Hepatocyte (in vitro differentiated cells): ENCODE measurements around the gene GHITM. TPM values are rescaled to one million over a fixed set of nuclear protein-coding genes. Genes with fewer than 3 reads are reported as not detected.
"Not testable (repeated sequence)": the region's sequence is repeated elsewhere in the genome, so short reads cannot be mapped to it uniquely, and the experiment has no call there.

Experiments used
- DNase-seq: peaks from one replicate; pipeline ENCODE4 v3.0.0-alpha.2; 2016; ENCODE audit warnings: low spot score
- H2AFZ ChIP-seq: fragments of 200-600 bp; sonication (generic); 2 replicates; pipeline ENCODE4 v1.6.0; 2016; ENCODE audit warnings: antibody characterized with exemption, mild to moderate bottlenecking
- H3K27ac ChIP-seq: fragments of 200-600 bp; sonication (generic); 2 replicates; pipeline ENCODE4 v1.5.1; 2016; ENCODE audit warnings: mild to moderate bottlenecking
- H3K27me3 ChIP-seq: fragments of 200-600 bp; sonication (generic); 2 replicates; pipeline ENCODE4 v1.6.1; 2016
- H3K36me3 ChIP-seq: fragments of 200-600 bp; sonication (generic); replicated peaks from 2 replicates; pipeline ENCODE4 v1.5.1; 2016; ENCODE audit warnings: low read depth; ENCODE audit not compliant: insufficient read depth
- H3K4me1 ChIP-seq: fragments of 200-600 bp; sonication (generic); 2 replicates; pipeline ENCODE4 v1.5.1; 2016; ENCODE audit warnings: mild to moderate bottlenecking, moderate library complexity; ENCODE audit not compliant: insufficient read depth
- H3K4me2 ChIP-seq: fragments of 200-600 bp; sonication (generic); 2 replicates; pipeline ENCODE4 v1.6.0; 2016
- H3K4me3 ChIP-seq: fragments of 200-600 bp; sonication (generic); 2 replicates; pipeline ENCODE4 v1.5.1; 2016; ENCODE audit warnings: mild to moderate bottlenecking
- H3K79me2 ChIP-seq: fragments of 200-600 bp; sonication (generic); 2 replicates; pipeline ENCODE4 v1.6.0; 2017; ENCODE audit warnings: mild to moderate bottlenecking
- H3K9me2 ChIP-seq: fragments of 200-600 bp; sonication (generic); replicated peaks from 2 replicates; pipeline ENCODE4 v1.6.0; 2017; ENCODE audit warnings: mild to moderate bottlenecking; ENCODE audit not compliant: insufficient read depth
- H3K9me3 ChIP-seq: fragments of 200-600 bp; sonication (generic); 2 replicates; pipeline ENCODE4 v1.5.1; 2016; ENCODE audit warnings: low read depth, mild to moderate bottlenecking
- H4K20me1 ChIP-seq: fragments of 200-600 bp; sonication (generic); 2 replicates; pipeline ENCODE4 v1.6.0; 2016; ENCODE audit warnings: mild to moderate bottlenecking; ENCODE audit not compliant: insufficient read depth, poor library complexity, severe bottlenecking
- EZH2 ChIP-seq: fragments of 200-600 bp; sonication (generic); IDR thresholded peaks from 2 replicates; pipeline ENCODE4 v1.6.1; 2016; ENCODE audit warnings: antibody characterized with exemption, mild to moderate bottlenecking, borderline replicate concordance
- EZH2phosphoT487 ChIP-seq: fragments of 200-600 bp; sonication (generic); IDR thresholded peaks from one replicate; pipeline ENCODE4 v1.6.1; 2018; ENCODE audit warnings: antibody characterized with exemption, mild to moderate bottlenecking, low read depth, moderate library complexity; ENCODE audit not compliant: unreplicated experiment, severe bottlenecking
- WGBS: methylation state at CpG from one replicate; pipeline ENCODE4 v1.1.6; 2016; ENCODE audit warnings: low lambda C conversion rate; ENCODE audit errors: missing lambda C conversion rate; 5-methylcytosine and 5-hydroxymethylcytosine counted together
- polyA plus RNA-seq: library from polyadenylated mRNA; unstranded; fragments of >200 nt; fragmentation: Nextera tagmentation; extraction: Ambion mirVana; gene quantifications from 2 replicates; pipeline ENCODE4 v1.2.1, GENCODE V29; 2016
- total RNA-seq: library from RNA; depleted of rRNA; stranded (reverse); fragments of >200 nt; gene quantifications from 2 replicates; pipeline ENCODE4 v1.2.3, GENCODE V29; 2014
- TF ChIP-seq, protein P1 (sequence below): fragments of 200-600 bp; sonication (generic); IDR thresholded peaks from 2 replicates; pipeline ENCODE4 v1.5.1; 2016; ENCODE audit warnings: antibody characterized with exemption, mild to moderate bottlenecking; ENCODE audit not compliant: poor library complexity

The GHITM gene
- total and polyA plus RNA-seq, 2 experiments from 2014 or later, result 215 to 273 TPM

DNA sequence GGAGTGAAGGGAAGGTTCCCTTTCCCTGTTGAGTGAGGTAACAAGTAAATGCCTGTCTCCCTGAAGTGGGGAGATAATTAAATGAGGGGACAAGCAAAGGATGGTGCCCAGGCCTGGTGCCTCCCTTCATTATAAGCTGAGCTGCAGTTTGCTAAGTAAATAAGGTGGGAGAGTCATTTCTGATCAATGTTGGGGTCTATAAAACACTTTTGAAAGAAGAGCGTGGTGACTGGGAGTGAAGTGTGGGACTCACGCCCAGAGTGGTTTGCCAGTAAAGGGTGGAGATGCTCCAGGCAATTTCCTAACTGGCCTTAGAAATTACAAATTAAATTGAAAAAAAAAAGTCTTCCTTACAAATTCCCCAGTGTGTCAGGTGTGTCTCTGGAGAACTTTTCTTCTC, 24.7 kb downstream of the GHITM start:
- no peak overlapping the region for H3K27ac ChIP-seq

DNA sequence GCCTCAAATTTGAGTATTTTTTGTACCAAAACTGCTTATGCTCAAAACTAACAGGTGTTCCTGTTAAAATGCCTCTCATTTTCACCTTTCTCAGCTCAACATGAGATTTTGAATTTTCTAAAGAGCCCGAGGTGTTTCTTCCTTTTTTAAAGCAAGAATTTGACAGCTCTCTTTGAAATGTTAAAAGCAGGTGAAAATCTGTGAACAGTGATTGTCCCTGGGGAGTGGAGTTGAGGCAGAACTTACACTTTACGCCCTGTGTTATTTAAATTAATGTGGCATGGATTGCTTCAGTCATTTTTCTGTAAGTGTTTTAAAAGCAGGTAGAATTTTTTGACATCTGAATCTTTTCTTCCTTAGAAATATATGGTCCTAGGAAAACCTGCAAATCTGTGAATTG, 25.1 kb downstream of the GHITM start:
- H3K79me2 ChIP-seq, result no peaks in the 10 kb centered on the region
- no peak for TF ChIP-seq EZH2
- TF ChIP-seq, protein P1, sequence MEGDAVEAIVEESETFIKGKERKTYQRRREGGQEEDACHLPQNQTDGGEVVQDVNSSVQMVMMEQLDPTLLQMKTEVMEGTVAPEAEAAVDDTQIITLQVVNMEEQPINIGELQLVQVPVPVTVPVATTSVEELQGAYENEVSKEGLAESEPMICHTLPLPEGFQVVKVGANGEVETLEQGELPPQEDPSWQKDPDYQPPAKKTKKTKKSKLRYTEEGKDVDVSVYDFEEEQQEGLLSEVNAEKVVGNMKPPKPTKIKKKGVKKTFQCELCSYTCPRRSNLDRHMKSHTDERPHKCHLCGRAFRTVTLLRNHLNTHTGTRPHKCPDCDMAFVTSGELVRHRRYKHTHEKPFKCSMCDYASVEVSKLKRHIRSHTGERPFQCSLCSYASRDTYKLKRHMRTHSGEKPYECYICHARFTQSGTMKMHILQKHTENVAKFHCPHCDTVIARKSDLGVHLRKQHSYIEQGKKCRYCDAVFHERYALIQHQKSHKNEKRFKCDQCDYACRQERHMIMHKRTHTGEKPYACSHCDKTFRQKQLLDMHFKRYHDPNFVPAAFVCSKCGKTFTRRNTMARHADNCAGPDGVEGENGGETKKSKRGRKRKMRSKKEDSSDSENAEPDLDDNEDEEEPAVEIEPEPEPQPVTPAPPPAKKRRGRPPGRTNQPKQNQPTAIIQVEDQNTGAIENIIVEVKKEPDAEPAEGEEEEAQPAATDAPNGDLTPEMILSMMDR, result no peak
- no peak for TF ChIP-seq EZH2phosphoT487

More for the DNA sequence above, 24.7 kb downstream of the GHITM start:
- Histone ChIP-seq H3K36me3 (no peaks in the 10 kb centered on the region), H3K27me3 (peaks cover 15% of the 10 kb centered on the region), H2AFZ (no peak overlapping the region), H4K20me1 (no peaks in the 10 kb centered on the region), H3K4me1 (no peaks in the 10 kb centered on the region), H3K4me3 (no peak overlapping the region), H3K9me3 (no peaks in the 10 kb centered on the region), H3K79me2 (no peaks in the 10 kb centered on the region), H3K4me2 (no peak overlapping the region), H3K9me2 (no peaks in the 10 kb centered on the region)
- no peak for TF ChIP-seq EZH2
- TF ChIP-seq EZH2phosphoT487, result no peak
- TF ChIP-seq, protein P1, result no peak
- 71% methylated on average over 2 of the region's 2 CpGs for WGBS
- DNase-seq, result no peak

DNA sequence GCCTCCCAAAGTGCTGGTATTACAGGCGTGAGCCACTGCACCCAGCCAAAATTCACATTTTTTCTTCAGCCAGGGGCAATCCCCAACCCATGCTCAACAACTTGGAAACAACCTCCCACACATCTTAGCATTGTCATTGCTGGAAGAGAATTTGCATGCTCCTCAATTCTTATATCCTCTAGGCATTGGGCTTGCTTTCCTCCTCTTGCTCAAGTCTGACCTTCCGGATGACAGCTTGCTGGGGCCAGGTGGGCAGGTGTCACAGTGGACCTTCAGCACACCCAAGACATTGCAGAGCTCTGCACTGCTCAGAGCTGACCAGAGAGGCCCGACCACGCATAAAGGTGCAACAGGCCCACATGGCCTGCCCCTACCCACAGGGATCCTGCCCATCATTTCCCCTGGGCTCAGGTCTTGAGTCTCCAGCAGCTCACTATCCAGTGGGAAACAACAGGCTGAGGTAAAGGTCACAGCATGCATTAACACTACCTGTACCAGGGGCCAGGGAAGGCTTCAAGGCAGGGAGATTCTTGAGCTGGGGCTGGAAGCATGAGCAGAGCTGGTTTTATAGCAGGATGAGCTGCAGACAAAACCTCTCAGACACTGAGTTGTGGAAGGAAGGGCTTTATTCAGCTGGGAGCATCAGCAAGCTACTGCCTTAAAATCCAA, 27.4 kb downstream of the GHITM start:
- Histone ChIP-seq H3K9me2 (no peaks in the 10 kb centered on the region), H3K79me2 (no peaks in the 10 kb centered on the region), H3K4me3 (no peak overlapping the region), H3K27me3 (peaks cover 12% of the 10 kb centered on the region), H3K4me1 (no peaks in the 10 kb centered on the region), H3K9me3 (no peaks in the 10 kb centered on the region), H2AFZ (no peak overlapping the region), H3K36me3 (no peaks in the 10 kb centered on the region), H4K20me1 (no peaks in the 10 kb centered on the region), H3K27ac (no peak overlapping the region), H3K4me2 (no peak overlapping the region)
- TF ChIP-seq EZH2 (no peak), EZH2phosphoT487 (no peak)
- TF ChIP-seq, protein P1, result no peak
- DNase-seq, result no peak
- WGBS, result 91% methylated on average over 4 of the region's 4 CpGs

More for the DNA sequence above, 25.1 kb downstream of the GHITM start:
- Histone ChIP-seq H3K4me2 (no peak overlapping the region), H3K36me3 (no peaks in the 10 kb centered on the region), H3K9me2 (no peaks in the 10 kb centered on the region), H3K4me3 (no peak overlapping the region), H2AFZ (no peak overlapping the region), H3K4me1 (no peaks in the 10 kb centered on the region), H3K9me3 (no peaks in the 10 kb centered on the region), H4K20me1 (no peaks in the 10 kb centered on the region), H3K27ac (no peak overlapping the region), H3K27me3 (peaks cover 15% of the 10 kb centered on the region)
- no peak for DNase-seq
- WGBS, result 35% methylated on average over 2 of the region's 2 CpGs

DNA sequence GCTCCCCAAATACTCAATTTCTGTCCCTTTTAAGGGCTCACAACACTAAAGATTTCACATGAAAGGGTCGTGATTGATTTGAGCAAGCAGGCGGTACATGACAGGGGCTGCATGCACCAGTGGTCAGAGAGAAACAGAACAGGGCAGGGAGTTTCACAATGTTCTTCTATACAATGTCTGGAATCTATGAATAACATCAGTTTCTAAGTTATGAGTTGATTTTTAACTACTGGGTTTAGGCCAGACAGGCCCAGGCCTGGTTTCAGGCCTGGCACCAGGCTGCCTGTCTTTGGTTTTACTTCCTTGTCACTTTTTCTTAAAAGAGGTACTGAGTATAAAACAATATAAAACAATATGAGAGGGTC, 28.0 kb downstream of the GHITM start:
- peaks cover 12% of the 10 kb centered on the region for H3K27me3 ChIP-seq
- not testable (repeated sequence) for DNase-seq, H3K9me2 ChIP-seq, H3K4me1 ChIP-seq, H3K4me3 ChIP-seq, H3K9me3 ChIP-seq, H3K36me3 ChIP-seq, H4K20me1 ChIP-seq, H3K27ac ChIP-seq, H2AFZ ChIP-seq, H3K79me2 ChIP-seq, H3K4me2 ChIP-seq
- WGBS, result 88% methylated on average over 2 of the region's 2 CpGs

DNA sequence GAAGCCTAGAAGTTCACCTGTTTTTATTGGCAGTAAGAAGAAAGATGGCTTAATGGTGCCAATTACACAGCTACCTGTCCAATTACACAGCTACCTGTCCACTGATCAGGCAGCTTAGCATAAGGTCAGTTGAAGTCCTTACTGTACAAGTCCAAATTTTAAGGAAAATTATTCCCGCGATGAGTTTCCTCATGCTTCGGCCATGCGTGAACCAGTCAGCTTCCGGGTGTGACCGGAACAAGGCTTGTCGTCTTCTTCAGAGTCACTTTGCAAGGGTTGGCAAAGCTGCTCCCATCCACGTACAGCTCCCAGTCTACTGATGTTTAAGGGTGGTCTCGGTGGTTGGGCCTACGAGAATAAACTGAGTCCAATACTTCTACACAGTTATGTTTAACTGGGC, 29.1 kb downstream of the GHITM start:
- H3K9me3 ChIP-seq, H4K20me1 ChIP-seq, H3K4me2 ChIP-seq, H3K79me2 ChIP-seq, H3K4me1 ChIP-seq, DNase-seq, H3K9me2 ChIP-seq, H2AFZ ChIP-seq, H3K36me3 ChIP-seq, H3K27ac ChIP-seq, H3K4me3 ChIP-seq: not testable (repeated sequence)
- peaks cover 12% of the 10 kb centered on the region for H3K27me3 ChIP-seq
- WGBS, result 92% methylated on average over 10 of the region's 10 CpGs

DNA sequence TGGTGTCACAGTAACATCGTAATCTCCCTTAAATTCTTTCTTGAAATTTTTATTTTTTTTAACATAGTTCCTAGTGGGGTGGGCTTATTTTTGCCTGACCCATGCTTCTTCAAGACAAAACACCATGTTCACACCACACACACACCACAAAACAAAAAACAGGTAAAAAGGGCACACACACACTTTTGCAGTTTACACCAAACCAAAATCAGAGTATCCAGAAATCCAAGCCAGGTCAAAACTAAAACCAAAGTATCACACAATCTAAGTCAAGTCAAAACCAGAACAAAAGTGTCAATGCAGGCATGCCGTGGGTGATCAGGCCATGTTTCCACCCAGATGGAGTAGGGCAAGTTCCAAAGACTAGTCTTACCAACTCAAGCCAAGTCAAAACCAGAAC, 31.9 kb downstream of the GHITM start:
- H3K27ac ChIP-seq, H3K4me3 ChIP-seq, H4K20me1 ChIP-seq, H3K36me3 ChIP-seq, H3K27me3 ChIP-seq, H2AFZ ChIP-seq, H3K9me2 ChIP-seq, H3K4me1 ChIP-seq, DNase-seq, H3K79me2 ChIP-seq, H3K9me3 ChIP-seq, H3K4me2 ChIP-seq: not testable (repeated sequence)
- WGBS, result 97% methylated on average over 2 of the region's 2 CpGs
